K562 (cell line): ENCODE data around the gene ZNF620. TPM values are rescaled to one million over a fixed set of nuclear protein-coding genes. Genes with fewer than 3 reads are reported as not detected.

Experiments
- AFF4 ChIP-seq: sonication (generic); formaldehyde crosslinking; IDR thresholded peaks from 2 replicates; pipeline ENCODE4 v1.8.0; 2023; ENCODE audit warnings: mild to moderate bottlenecking, missing genetic modification reagents
- BCL6 ChIP-seq: fragments of 250-450 bp; sonication (Bioruptor Pico); IDR thresholded peaks from 2 replicates; pipeline ENCODE4 v1.4.0; 2020
- CBFA2T3 ChIP-seq: fragments of 450-650 bp; IDR thresholded peaks from 2 replicates; pipeline ENCODE4 v1.6.1; 2017
- CREM ChIP-seq: IDR thresholded peaks from 2 replicates; pipeline ENCODE4 v1.6.1; 2014; ENCODE audit warnings: antibody characterized with exemption, low read depth
- EZH2 ChIP-seq: IDR thresholded peaks from 2 replicates; pipeline ENCODE4 v1.6.1; 2012; ENCODE audit warnings: low read depth, mild to moderate bottlenecking, inconsistent platforms, low read length, borderline replicate concordance
- HDAC1 ChIP-seq, 2 experiments: fragments of 450-650 bp; IDR thresholded peaks; 2 replicates each; pipeline ENCODE4 v1.6.1; 2016 to 2017; ENCODE audit warnings: inconsistent platforms in 1 of 2, mild to moderate bottlenecking in 1 of 2, moderate library complexity in 1 of 2
- ID3 ChIP-seq, 2 experiments: fragments of 250-450 bp in 1 of 2; fragments of 450-650 bp in 1 of 2; sonication (Bioruptor Pico) in 1 of 2; IDR thresholded peaks; 2 replicates each; pipeline versions ENCODE4 v1.6.1 to v1.8.0; 2016 to 2021; ENCODE audit warnings: mild to moderate bottlenecking in 2 of 2, moderate library complexity in 2 of 2, missing compliant biosample characterization in 1 of 2, missing genetic modification characterization in 1 of 2
- KDM4B ChIP-seq, 2 experiments: fragments of 450-650 bp in 1 of 2; sonication (generic) in 1 of 2; IDR thresholded peaks; 2 replicates each; pipeline ENCODE4 v1.6.1; 2016 to 2017; ENCODE audit warnings: borderline replicate concordance in 2 of 2, antibody characterized with exemption in 1 of 2, low read depth in 1 of 2, mild to moderate bottlenecking in 1 of 2
- MAZ ChIP-seq, 2 experiments: fragments of 450-650 bp in 1 of 2; sonication (generic) in 1 of 2; formaldehyde crosslinking; IDR thresholded peaks in 1 of 2; conservative IDR thresholded peaks in 1 of 2; 2 replicates each; pipeline versions ENCODE4 v1.4.0 to v1.5.0; 2020; ENCODE audit warnings: mild to moderate bottlenecking in 1 of 2, missing genetic modification reagents in 1 of 2
- MBD1 ChIP-seq: fragments of 250-450 bp; sonication (Bioruptor Pico); IDR thresholded peaks from 2 replicates; pipeline ENCODE4 v1.8.0; 2022; ENCODE audit warnings: inconsistent platforms
- NR4A1 ChIP-seq, 2 experiments: fragments of 250-450 bp in 1 of 2; fragments of 450-650 bp in 1 of 2; sonication (Bioruptor Pico) in 1 of 2; IDR thresholded peaks; 2 replicates each; pipeline versions ENCODE4 v1.4.0 to v1.6.1; 2016 to 2020; ENCODE audit warnings: mild to moderate bottlenecking in 2 of 2, missing compliant biosample characterization in 1 of 2, missing genetic modification characterization in 1 of 2, moderate library complexity in 1 of 2
- POLR3A ChIP-seq: IDR thresholded peaks from 2 replicates; pipeline ENCODE4 v1.6.1; 2011; ENCODE audit warnings: borderline replicate concordance, mild to moderate bottlenecking, moderate library complexity; ENCODE audit not compliant: insufficient read length, insufficient read depth; ENCODE audit errors: extremely low read depth
- RUNX1 ChIP-seq: sonication (generic); IDR thresholded peaks from 2 replicates; pipeline ENCODE4 v1.6.1; 2016; ENCODE audit warnings: antibody characterized with exemption, low read depth
- SMARCC2 ChIP-seq: fragments of 450-650 bp; IDR thresholded peaks from 2 replicates; pipeline ENCODE4 v1.6.1; 2017; ENCODE audit warnings: antibody characterized with exemption, moderate library complexity, mild to moderate bottlenecking, low read depth
- STAG1 ChIP-seq: sonication (generic); formaldehyde crosslinking; IDR thresholded peaks from 2 replicates; pipeline ENCODE4 v1.5.0; 2020; ENCODE audit warnings: missing genetic modification reagents, borderline replicate concordance
- polyA plus RNA-seq, 8 experiments: library from polyadenylated mRNA; depleted of rRNA in 4 of 8; stranded (reverse) in 5 of 8; unstranded in 3 of 8; fragments of >200 nt; fragmentation: Nextera tagmentation in 2 of 8; fragmentation: Illumina TruSeq in 1 of 8; extraction: Ambion mirVana in 2 of 8; extraction: Trizol in 1 of 8; gene quantifications; 2 replicates each; pipeline versions ENCODE4 v1.2.1 to v1.2.3, GENCODE V29; 2011 to 2014; ENCODE audit warnings: inconsistent platforms in 1 of 8, missing spikeins in 1 of 8
- total RNA-seq, 7 experiments: library from RNA; depleted of rRNA in 6 of 7; stranded (reverse); fragments of >200 nt in 6 of 7; fragmentation: Illumina TruSeq in 2 of 7; extraction: Trizol in 2 of 7; gene quantifications; 2 replicates each; pipeline versions ENCODE4 v1.2.1 to v1.2.3, GENCODE V29; 2011 to 2021; ENCODE audit warnings: low replicate concordance in 1 of 7

Gene ZNF620
- total and polyA plus RNA-seq, 9 of the 15 experiments (the other 6 are each of a cell fraction or from before 2014, with no cell fraction given) = 1.2 to 5.5 (median 3.3) TPM

GRCh38 chr3:40456940-40457823 is 48.7 kb upstream of the ZNF620 start, which contains the start of gene RPL14 (continued):
- TF ChIP-seq MBD1 (CRISPR knock-in tag) (no peak), CBFA2T3 (no peak), KDM4B (IDR thresholded peaks at IDR 0.05; ENCODE audit: borderline replicate concordance in 2 of 2, low read depth in 1 of 2) (peak in 1 of 2 experiments; percentile 81; a peak in 2 of 4 replicates), RUNX1 (0 out of 2 replicates have a peak, but pooled peaks have one; percentile 43), SMARCC2 (no peak), MAZ (CRISPR knock-in tag; conservative IDR thresholded peaks at IDR 0.05 in 1 of 2, IDR thresholded peaks at IDR 0.05 in 1 of 2) (peak; percentile 45 to 72; a peak in 2 of 4 replicates), CREM (peak; percentile 87), NR4A1 (CRISPR knock-in tag; IDR thresholded peaks at IDR 0.05) (no peak), NR4A1 (tag; IDR thresholded peaks at IDR 0.05) (0 out of 2 replicates have a peak, but pooled peaks have one; percentile 14), POLR3A (no peak), BCL6 (no peak), ID3 (CRISPR knock-in tag; IDR thresholded peaks at IDR 0.05) (no peak), ID3 (tag; IDR thresholded peaks at IDR 0.05) (peak; percentile 44; the same call in 1 of the 2 replicates), STAG1 (CRISPR knock-in tag) (no peak), EZH2 (no peak), AFF4 (peak; percentile 93; the same call in 1 of the 2 replicates), HDAC1 (IDR thresholded peaks at IDR 0.05) (peak in 1 of 2 experiments; percentile 96; a peak in 2 of 4 replicates)
